GM10847 (cell line): ENCODE results near the gene ANKRD44.

ENCODE experiments used
- POLR2A ChIP-seq: IDR thresholded peaks from 2 replicates; pipeline ENCODE4 v1.6.1; 2011; ENCODE audit not compliant: insufficient read length; ENCODE audit errors: extremely low read depth

Gene ANKRD44

DNA sequence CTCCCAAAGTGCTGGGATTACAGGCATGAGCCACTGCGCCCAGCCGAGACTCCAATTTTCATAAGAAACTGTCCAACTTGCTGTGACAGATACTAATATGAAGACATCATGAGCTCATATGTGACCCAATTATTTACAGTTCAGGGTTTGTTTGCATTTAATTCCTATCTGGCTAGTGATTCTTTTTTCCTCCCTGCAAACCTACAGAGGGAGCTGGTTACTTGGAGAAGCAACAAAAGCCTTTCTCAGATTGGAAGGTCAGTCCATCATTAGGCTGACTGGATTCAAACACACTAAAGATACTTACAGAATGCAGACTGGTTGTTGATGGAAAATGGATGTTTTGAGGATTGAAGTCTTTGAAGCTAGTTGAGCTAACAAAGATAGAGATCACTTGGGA is 176.4 kb downstream of the ANKRD44 start:
- TF ChIP-seq POLR2A, result no peak

DNA sequence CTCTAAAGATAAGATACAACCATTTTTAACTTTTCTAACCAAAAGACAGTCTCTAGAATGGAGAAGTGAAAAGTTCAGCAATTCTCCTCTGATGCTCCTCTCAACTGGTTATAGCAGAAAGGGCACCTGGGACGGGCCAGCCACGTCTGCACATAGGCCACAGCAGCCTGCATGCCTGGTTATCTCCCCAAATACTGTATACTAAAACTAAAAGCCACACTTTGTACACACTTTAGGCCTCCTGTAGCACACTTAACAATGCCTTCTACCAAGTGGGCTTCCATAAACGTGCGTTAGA is 179.1 kb downstream of the ANKRD44 start:
- TF ChIP-seq POLR2A, result no peak

DNA sequence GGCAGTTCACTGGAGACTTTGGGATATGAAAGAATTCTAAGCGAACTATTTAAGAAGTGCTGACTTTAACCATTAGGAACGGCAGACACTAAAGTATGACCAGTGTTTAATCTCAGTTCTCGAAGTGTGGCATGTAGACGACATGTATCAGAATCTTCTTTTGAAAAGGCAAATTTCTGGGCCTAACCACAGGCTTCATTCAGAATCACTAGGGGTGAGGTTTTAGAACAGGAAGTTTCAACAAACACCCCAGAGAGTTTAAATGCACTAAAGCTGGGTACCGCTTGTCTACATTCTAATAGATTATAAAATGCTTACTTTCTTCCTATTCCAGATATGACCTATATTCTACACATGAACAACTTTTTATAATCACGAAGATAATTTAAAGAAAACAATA is 180.3 kb downstream of the ANKRD44 start:
- no peak for TF ChIP-seq POLR2A

DNA sequence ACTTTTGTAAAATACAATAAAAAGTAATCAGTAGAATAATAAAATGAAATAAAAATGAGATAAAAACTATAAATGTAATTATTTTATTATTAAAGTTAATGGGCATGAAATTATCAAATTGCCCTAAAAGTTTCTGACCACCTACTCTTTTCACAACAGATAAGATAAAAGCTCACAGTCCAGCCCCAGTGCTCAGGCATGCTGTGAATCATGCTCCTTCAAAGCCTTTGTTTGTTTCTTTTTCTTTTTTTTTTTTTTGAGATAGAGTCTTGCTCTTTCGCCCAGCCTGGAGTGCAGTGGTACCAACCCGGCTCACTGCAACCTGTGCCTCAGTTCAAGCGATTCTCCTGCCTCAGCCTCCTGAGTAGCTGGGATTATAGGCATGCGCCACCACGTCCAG is 181.7 kb downstream of the ANKRD44 start:
- TF ChIP-seq POLR2A, result no peak

DNA sequence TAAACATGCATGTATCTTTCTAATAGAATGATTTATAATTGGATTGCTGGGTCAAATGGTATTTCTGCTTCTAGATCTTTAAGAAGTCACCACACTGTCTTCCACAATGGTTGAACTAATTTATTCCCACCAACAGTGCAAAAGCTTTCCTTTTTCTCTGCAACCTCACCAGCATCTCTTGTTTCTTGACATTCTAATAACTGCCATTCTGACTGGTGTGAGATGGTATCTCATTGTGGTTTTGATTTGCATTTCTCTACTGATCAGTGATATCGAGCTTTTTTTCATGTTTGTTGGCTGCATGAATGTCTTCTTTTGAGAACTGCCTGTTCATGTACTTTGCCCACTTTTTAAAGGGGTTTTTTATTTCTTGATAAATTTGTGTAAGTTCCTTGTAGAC is 182.5 kb downstream of the ANKRD44 start:
- no peak for TF ChIP-seq POLR2A

DNA sequence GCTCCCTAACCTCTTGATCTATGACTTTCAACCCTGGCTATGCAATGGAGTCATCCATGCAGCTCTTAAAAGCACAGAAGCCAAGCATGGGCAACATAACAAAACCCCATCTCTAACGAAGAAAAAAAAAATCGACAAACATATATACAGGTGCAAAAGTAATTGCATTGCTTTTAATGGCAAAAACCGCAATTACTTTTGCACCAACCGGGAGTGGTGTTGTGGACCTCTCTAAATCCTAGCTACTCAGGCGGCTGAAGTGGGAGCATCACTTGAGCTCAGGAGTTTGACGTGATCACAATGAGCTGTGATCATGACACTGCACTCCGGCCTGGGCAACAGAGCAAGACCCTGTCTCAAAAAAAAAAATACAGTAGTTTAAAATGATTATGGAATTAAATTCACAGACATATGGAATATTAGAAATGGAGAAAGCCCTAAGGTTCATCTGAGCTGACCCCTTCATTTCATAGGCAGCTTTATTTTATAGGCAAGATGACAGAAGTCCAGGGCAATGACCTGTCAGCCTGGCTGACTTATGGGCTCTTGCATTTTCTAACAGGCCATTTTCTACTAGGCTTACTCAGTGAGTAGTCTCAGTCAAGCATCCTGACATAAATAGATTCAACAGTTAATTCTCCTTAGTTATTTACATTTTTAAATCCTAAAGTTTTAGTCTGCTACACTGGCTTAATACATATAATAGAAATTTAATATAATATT is 183.8 kb downstream of the ANKRD44 start:
- TF ChIP-seq POLR2A, result no peak

DNA sequence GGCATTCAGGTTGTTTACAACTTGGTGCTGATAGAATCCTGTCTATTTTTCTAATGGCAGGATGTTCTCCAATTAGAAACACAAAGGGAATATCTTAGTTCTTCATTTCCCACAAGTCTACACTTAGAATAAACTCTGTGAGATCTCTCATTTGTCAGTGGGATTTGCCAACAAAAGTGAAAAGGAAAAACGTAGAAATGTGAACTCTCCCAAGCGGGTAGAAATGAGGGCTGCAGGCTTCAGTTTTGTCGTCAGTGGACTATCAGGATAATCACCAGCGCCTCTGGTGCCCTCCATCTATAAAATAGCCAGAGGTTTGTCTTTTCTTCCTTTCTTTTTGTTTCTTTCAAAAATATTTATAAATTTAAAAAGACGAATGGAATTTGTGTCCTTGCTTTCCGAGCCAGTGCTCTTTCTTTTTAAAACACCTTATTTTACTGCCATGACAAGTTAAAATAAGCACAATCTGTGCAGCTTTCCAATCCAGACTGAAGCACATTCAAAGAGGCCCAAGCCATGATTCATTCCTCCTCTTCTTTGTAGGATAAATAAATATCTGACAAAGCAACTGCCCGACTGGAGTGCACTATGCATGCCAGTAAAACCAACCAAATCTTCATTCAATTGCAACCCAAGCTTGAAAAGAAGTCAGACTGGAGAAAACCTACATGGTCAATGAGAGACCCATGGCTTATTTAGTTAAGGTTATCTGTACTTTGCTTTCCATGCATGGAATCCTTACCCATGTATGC is 185.8 kb downstream of the ANKRD44 start:
- no peak for TF ChIP-seq POLR2A

DNA sequence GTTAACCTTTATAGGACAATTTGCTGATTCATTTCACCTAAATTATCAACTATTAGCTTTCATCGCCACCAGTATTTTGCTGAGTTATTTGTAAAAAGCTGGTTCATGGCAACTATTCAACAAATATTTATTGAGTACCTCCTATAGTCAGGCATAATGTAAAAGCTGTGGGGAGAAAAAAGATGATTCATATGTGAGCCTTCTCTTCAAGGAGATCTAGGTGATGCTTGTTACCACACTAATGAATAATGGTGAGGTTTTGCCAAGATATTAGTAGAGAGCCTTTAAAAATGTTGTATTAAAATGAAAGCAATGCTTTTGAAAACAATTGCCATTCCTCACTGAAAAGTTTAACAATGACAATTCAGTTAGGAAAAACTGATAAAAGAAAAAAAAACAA is 187.8 kb downstream of the ANKRD44 start:
- TF ChIP-seq POLR2A, result no peak

DNA sequence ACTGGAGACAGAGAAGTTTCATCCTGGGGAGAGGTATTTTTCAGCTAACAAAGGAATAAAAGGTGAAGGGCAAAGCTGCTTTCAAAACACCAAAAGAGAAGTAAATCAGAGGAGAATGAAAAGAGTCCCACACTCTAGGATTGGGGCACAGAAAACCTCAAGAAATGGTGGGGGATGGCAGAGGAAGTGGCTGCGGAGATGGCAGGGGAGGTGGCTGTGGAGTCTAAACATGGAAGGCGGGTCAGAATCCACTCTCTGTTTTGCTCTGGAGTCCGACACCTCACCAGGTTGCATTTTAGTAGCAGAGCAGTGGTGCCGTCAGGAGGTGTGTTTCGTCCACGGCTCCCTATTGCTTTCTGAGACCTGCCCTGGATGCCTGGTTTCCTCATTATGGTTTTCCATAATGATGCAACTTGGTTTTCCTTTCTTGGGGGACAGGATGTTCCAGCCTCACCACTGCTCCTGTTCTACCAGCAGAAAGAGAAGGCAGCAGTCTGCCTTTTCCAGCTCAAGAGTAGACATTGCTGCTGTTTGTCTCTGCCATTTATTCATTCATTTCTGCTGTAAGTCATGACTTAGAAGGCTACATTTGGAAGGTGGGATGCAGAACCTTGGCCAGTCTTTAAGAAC is 188.7 kb downstream of the ANKRD44 start:
- TF ChIP-seq POLR2A, result no peak

DNA sequence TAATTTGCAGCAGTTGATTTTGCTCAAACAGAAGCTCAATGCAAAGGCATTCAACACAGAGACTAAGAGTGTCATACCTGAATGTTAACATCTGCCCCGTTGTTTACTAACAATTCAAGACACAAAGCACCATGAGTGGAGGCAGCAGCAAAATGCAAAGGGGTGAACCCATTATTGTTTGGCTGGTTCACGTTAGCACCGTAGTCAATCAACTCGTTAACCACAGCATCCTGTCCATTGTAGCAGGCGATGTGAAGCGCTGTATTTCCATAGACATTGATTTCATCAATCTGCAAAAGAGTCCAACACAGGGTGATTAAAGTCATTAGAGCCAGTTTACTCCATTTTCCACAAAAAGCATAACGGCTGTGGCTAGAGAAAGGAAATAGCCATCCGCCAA is 189.3 kb downstream of the ANKRD44 start:
- TF ChIP-seq POLR2A, result no peak

DNA sequence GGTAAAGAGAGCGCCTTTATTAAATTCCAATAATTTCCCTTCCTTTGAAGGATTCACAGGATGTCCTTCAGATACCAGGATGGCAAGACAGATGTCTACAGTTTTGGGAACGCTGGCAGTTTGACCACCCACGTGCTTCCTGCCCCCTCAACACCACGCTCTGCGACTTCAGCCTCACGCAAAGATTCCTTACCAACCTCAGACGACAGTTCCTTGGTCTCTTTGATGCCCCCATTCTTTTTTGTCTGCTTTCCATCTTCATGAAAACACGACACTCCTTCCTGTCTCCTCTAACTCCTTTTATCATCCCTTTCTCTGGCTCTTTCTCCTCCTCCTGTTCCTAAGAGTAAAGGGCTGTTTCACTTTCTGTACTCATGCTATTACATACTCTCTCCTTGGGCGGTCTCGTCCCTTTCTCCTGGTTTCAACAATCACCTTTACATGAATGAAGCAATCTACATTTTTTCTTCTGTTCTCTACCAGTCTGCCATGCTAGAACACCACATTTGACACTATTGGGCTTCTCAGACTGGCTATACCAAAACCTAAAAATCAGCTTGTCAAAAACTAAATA is 194.2 kb downstream of the ANKRD44 start:
- no peak for TF ChIP-seq POLR2A

DNA sequence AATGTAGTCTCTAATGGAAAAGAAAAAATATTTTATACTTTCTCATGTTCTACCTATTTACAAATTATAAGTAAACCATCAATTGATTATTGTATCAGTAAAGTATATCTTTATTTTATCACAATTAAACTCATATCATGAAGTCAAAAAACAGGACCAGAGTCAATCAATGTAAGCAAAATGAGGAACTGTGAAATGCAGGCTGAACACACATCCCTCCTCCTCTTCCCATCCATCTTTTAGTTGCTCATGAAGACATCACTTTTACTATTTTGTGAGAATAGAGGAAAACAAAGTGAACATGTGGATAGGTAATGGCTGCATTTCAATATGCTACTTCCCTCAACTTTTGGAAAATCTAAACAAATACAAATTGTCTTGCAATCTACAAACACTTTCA is 195.3 kb downstream of the ANKRD44 start:
- no peak for TF ChIP-seq POLR2A

DNA sequence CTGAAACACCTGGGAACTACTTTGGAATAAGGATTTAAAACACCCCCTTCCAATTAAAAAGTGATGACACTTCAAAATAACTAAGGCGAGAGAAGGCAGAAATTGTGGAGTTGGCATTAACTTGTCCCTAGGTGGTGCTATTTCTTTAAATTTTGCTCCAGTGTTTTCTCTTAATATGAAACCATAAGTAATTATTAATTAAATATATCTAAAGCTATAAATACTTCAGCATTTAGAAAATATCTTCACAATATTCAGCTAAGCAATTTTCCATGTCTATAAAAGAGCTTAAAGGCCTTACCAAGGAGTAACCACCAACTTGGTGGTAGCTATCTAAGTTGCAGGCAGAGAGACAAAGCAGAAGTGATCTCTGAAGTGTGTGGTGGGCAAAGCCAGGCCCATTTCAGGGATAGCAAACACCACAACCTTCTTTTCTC is 197.3 kb downstream of the ANKRD44 start:
- no peak for TF ChIP-seq POLR2A

DNA sequence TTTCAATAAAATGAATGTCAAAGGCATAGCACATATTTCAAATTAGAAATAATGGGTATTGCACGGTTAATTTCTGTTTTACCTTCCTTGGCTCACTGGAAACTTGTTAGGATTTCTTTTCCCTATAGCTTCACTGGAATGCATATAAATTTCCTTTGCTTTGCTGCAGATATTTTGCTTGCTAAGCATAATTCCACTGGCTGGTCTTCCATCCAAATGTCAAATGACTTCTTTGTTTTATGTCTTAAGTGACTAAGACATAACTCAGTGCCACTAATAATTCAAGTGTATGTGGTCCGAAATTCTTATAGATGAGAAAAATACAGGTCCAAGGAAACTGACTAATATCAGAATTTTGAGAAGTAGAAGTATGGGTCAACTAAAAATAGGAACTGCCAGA is 201.3 kb downstream of the ANKRD44 start:
- TF ChIP-seq POLR2A, result no peak

DNA sequence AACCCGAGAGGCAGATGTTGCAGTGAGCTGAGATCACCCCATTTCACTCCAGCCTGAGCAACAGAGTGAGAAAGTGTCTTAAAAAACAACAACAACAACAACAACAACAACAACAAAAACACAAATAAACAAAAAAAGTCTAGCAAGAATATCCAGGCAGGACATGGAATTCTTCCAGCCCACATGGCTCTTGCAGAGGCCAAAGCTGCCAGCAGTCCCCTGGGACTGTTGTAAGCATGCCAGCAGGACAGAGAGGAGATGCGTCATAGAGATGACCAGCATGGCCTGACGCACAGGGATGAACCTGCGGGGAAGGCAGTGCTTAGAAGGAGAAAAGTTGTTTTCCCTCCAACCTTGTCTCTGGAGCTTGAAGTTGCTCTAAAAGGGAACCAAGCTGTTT is 201.8 kb downstream of the ANKRD44 start:
- TF ChIP-seq POLR2A, result no peak

DNA sequence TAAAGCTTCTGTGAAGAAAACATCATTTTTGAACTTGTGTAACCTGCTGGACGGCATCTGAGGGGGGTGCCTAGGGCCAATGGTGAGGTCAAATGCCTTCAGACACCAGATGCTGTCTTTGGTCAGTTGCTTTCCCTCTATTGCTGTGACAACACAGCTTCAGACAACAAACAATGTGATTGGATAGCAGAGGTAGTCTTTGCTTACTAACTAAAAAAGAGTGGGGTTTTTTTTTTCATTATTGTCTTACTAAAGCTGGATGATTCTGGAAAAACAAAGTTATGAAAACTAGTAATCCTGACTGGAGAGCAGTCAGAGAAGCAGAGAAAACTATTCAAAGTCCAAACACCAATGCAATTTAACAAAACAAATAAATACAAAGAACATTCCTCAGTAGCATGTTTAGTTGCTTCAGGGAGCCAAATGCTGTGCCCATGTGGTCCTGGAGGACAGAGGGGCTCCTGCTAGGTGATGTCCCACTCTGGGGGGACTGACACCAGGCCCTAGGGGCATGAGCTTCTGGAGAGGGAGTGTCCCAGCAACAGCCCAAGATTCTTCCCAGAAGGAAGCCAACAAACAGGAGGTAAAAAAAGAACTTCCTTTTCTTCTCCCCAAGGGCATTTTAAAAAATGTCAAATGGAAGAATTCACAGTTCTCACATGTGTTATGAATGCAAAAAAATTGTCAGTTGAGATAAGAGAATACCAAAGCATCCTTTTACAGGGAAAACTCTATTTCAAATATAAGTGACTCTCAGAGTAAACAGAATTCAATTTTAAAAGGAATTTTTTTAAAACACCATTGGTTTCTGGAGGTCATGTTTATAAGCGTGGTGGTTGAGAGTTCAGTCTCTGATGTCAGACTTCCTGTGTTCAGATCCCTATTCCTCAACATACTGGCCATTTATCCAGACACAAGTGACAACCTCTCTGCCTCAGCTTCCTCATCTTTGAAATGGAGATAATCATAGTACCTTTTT is 203.0 kb downstream of the ANKRD44 start:
- no peak for TF ChIP-seq POLR2A

DNA sequence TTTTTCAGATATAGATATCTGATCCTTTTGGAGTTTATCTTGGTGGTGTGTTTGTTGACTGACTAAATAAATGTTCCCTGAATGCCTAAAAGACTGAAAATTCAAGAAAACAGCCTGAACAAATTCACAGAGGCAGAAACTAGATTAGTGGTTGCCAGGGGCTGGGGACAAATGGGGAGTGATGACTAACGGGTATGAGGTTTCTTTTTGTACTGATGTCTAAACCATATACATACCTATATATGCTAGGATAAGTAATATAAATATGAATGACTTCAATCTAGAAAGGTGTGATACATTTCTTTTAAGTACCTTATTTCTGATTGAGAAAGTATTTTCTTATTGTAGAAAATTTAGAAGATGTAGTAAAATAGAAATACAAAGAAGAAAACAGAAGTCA is 207.2 kb downstream of the ANKRD44 start:
- no peak for TF ChIP-seq POLR2A
